ENCODE data around the gene REXO2.

DNA sequence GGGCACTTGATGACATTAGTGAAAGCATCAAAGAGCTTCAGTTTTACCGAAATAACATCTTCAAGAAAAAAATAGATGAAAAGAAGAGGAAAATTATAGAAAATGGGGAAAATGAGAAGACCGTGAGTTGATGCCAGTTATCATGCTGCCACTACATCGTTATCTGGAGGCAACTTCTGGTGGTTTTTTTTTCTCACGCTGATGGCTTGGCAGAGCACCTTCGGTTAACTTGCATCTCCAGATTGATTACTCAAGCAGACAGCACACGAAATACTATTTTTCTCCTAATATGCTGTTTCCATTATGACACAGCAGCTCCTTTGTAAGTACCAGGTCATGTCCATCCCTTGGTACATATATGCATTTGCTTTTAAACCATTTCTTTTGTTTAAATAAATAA, 10.6 kb downstream of the REXO2 start:
- TF ChIP-seq, protein P1, sequence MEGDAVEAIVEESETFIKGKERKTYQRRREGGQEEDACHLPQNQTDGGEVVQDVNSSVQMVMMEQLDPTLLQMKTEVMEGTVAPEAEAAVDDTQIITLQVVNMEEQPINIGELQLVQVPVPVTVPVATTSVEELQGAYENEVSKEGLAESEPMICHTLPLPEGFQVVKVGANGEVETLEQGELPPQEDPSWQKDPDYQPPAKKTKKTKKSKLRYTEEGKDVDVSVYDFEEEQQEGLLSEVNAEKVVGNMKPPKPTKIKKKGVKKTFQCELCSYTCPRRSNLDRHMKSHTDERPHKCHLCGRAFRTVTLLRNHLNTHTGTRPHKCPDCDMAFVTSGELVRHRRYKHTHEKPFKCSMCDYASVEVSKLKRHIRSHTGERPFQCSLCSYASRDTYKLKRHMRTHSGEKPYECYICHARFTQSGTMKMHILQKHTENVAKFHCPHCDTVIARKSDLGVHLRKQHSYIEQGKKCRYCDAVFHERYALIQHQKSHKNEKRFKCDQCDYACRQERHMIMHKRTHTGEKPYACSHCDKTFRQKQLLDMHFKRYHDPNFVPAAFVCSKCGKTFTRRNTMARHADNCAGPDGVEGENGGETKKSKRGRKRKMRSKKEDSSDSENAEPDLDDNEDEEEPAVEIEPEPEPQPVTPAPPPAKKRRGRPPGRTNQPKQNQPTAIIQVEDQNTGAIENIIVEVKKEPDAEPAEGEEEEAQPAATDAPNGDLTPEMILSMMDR (IDR thresholded peaks at IDR 0.05), result no peak
- TF ChIP-seq POLR2A (IDR thresholded peaks at IDR 0.05), result no peak
- TF ChIP-seq POLR2AphosphoS5 (IDR thresholded peaks at IDR 0.05), result no peak
- TF ChIP-seq EP300 (IDR thresholded peaks at IDR 0.05), result no peak

All from gastroesophageal sphincter (tissue), 3 donors.